Nucleus accumbens (tissue), 56 donors: Measurements from ENCODE around the gene POLR3E.

Experiments
- DNase-seq, 56 donors: peaks; one replicate each; lab custom pipeline; 2025; lab: John Stamatoyannopoulos, UW

Gene POLR3E

GRCh38 chr16:22297114-22297870 lies at the start of gene POLR3E:
Gene POLR3E (plus strand): TSS chr16:22297409. CDS start chr16:22302969, 5,560 bp downstream.
- DNase-seq: peak; percentile 68 to 99 (median 97)

GRCh38 chr16:22250522-22250921 lies 46.7 kb upstream of the POLR3E start:
- DNase-seq: no peak

GRCh38 chr16:22252317-22252716 lies 44.9 kb upstream of the POLR3E start:
- DNase-seq: peak in 5 of 56 donors; percentile 2 to 16 (median 6)

GRCh38 chr16:22253272-22253671 lies 43.9 kb upstream of the POLR3E start:
- no peak for DNase-seq

GRCh38 chr16:22255335-22255734 lies 41.9 kb upstream of the POLR3E start:
- DNase-seq: no peak

- DNase-seq: no peak
These were observed 39.8 kb upstream of the POLR3E start for GRCh38 chr16:22257440-22257839.

GRCh38 chr16:22260490-22260889 lies 36.7 kb upstream of the POLR3E start:
- no peak for DNase-seq

- no peak for DNase-seq
These were observed 34.7 kb upstream of the POLR3E start for GRCh38 chr16:22262460-22262859.

GRCh38 chr16:22264786-22265185 lies 32.4 kb upstream of the POLR3E start:
- DNase-seq: no peak

GRCh38 chr16:22265351-22265750 lies 31.9 kb upstream of the POLR3E start:
- peak in 1 of 56 donors; percentile 0 for DNase-seq

- no peak for DNase-seq
These were observed 30.7 kb upstream of the POLR3E start for GRCh38 chr16:22266546-22266945.

- no peak for DNase-seq
These were observed 29.4 kb upstream of the POLR3E start for GRCh38 chr16:22267764-22268163.

- DNase-seq: no peak
These were observed 26.7 kb upstream of the POLR3E start for GRCh38 chr16:22270525-22270924.

GRCh38 chr16:22272870-22273650 lies 24.1 kb upstream of the POLR3E start:
- DNase-seq: no peak

- DNase-seq: no peak
These were observed 22.3 kb upstream of the POLR3E start for GRCh38 chr16:22274916-22275315.

GRCh38 chr16:22278441-22279230 lies 18.6 kb upstream of the POLR3E start:
- DNase-seq: no peak

GRCh38 chr16:22282254-22282892 lies 14.8 kb upstream of the POLR3E start:
- DNase-seq: no peak

GRCh38 chr16:22284637-22285036 lies 12.6 kb upstream of the POLR3E start:
- DNase-seq: no peak

GRCh38 chr16:22285080-22285479 lies 12.1 kb upstream of the POLR3E start:
- DNase-seq: no peak

- DNase-seq: no peak
These were observed 6.2 kb upstream of the POLR3E start for GRCh38 chr16:22291020-22291419.
